BJ (cell line): ENCODE measurements around the gene MCC. TPM values are rescaled to one million over a fixed set of nuclear protein-coding genes. Genes with fewer than 3 reads are reported as not detected.

ENCODE experiments used
- CTCF ChIA-PET: fragments of 350-600 bp; formaldehyde crosslinking; extraction: SDS; loops from one replicate; lab custom pipeline; 2021; ENCODE audit warnings: antibody characterized with exemption, inconsistent platforms; lab: Yijun Ruan, JAX
- POLR2A ChIA-PET: fragments of 300-600 bp; sonication (Branson Sonifier 250); formaldehyde crosslinking; extraction: SDS; loops from one replicate; lab custom pipeline; 2021; ENCODE audit warnings: antibody characterized with exemption; lab: Charles Lee
- DNase-seq: peaks from one replicate; pipeline ENCODE4 v3.0.0-alpha.2; 2011; ENCODE audit warnings: low read depth
- H3K27me3 ChIP-seq: 2 replicates; pipeline ENCODE4 v1.6.0; 2011; ENCODE audit warnings: low read length; ENCODE audit not compliant: control insufficient read depth, insufficient read depth
- H3K36me3 ChIP-seq: 2 replicates; pipeline ENCODE4 v1.5.1; 2011; ENCODE audit warnings: low read length; ENCODE audit not compliant: control insufficient read depth, insufficient read depth
- H3K4me3 ChIP-seq: 2 replicates; pipeline ENCODE4 v1.5.1; 2011; ENCODE audit warnings: low read depth, mild to moderate bottlenecking, control low read depth, low read length
- CTCF ChIP-seq: IDR thresholded peaks from 2 replicates; pipeline ENCODE4 v1.5.1; 2011; ENCODE audit warnings: low read depth, mild to moderate bottlenecking, control low read depth, inconsistent platforms, low read length, moderate library complexity; ENCODE audit not compliant: insufficient read depth
- polyA plus RNA-seq: library from polyadenylated mRNA; depleted of rRNA; stranded (reverse); fragments of >200 nt; gene quantifications from 2 replicates; pipeline ENCODE4 v1.2.3, GENCODE V29; 2011

MCC gene
- polyA plus RNA-seq, 1 experiment = 2.3 TPM

- DNase-seq = no peak
- ChIA-PET POLR2A (interaction anchor here (0.8 kb wide), 1 partner anchor 9 kb away, joined by 4 read pairs; no protein-coding TSS in a partner anchor), CTCF (interaction anchor here (0.7 kb wide), 1 partner anchor 307 kb away, joined by 3 read pairs; no protein-coding TSS in a partner anchor)
- TF ChIP-seq CTCF = no peak
- no peaks in the 10 kb centered on the region for H3K27me3 ChIP-seq
- H3K4me3 ChIP-seq = no peak overlapping the region
- H3K36me3 ChIP-seq = peaks cover 9% of the 10 kb centered on the region
Observed at GRCh38 chr5:113024076-113024697, 464.1 kb downstream of the MCC start.

- Histone ChIP-seq H3K27me3 (no peaks in the 10 kb centered on the region), H3K4me3 (no peak overlapping the region), H3K36me3 (peaks cover 7% of the 10 kb centered on the region)
- DNase-seq = no peak
- POLR2A ChIA-PET = no interaction called here
- TF ChIP-seq CTCF = no peak
- CTCF ChIA-PET = no interaction called here
Observed at GRCh38 chr5:113022661-113023060, 465.6 kb downstream of the MCC start.

DNA sequence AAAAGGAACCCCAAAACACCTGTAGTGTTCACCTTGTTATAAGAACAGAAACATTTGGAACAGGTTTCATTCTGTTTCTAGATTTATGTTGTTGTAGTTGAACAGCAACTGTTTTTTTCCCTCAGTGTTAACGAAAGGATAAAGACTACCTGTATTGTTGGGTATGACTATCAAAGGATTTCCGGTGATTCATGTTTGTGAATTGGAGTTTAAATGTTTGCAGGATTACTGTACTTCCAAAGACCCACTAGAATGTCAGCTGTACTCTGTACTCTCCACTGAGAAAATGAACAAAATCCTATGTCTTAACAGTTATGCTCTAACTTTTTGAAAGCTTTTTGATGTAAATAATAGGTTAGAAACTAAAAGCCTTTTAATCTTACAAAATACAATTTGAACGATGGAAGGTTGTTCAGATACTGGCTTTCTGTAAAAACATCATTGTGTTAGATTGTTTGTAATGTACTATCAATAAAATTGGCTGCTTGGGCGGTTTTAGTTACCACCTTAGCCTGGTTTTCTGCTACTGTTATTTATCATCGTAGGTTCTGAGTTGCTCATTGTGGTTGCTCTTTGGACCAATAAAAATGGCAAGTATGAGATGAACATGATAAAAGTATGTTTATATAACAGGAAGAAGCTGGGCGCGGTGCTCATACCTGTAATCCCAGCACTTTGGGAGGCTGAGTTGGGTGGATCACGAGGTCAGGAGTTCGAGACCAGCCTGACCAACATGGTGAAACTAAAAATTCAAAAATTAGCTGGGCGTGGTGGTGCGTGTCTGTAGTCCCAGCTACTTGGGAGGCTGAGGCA lies 467.6 kb downstream of the MCC start:
- CTCF ChIA-PET = interaction anchor here (0.7 to 1.6 kb wide), 3 partner anchors 9 to 24 kb away, joined by 3 to 7 read pairs (median 3); no protein-coding TSS in a partner anchor
- no peak for DNase-seq

DNA sequence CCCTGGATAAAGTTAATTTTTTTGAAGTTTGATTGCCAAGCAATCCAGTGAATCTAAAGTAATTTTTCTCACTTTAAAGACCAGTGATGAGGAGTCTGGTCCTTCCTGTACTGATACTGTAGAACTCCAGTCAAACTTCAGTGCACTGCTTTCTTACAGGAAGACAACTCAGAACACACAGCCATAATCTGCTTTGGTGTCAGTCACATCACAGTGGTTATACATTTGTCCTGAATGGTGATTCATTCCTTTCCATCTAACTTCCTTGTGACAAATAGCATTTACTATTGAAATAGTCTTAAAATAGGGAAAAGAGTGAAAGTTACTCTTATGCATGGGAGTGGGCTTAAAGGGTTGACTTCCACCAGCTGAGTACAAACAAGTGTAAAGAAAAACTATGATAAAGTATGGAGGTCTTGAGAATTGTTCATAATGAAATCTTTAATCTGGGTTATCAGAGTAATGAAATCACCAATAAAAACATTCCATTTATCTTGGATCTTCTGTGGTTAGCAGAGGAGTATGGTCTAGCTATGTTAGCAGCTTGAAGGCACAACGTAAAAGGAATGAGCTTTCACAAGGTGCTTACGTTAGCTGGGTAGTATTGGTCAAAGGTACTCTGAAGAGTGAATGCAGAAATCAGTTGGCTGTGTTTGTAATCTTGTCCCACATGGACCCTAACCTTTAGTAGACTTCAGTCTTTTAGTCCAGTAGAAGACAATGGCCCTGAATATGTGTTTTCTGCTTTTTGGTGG lies 470.2 kb downstream of the MCC start:
- no peak for DNase-seq
- TF ChIP-seq CTCF = no peak
- POLR2A ChIA-PET = no interaction called here
- CTCF ChIA-PET = no interaction called here
- H3K36me3 ChIP-seq = peaks cover 4% of the 10 kb centered on the region
- no peak overlapping the region for H3K4me3 ChIP-seq
- H3K27me3 ChIP-seq = no peaks in the 10 kb centered on the region

More for the DNA sequence above, 467.6 kb downstream of the MCC start:
- H3K36me3 ChIP-seq = peaks cover 2% of the 10 kb centered on the region; the same call in 1 of the 2 replicates
- TF ChIP-seq CTCF = no peak
- POLR2A ChIA-PET = no interaction called here
- no peak overlapping the region for H3K4me3 ChIP-seq
- H3K27me3 ChIP-seq = no peaks in the 10 kb centered on the region

DNA sequence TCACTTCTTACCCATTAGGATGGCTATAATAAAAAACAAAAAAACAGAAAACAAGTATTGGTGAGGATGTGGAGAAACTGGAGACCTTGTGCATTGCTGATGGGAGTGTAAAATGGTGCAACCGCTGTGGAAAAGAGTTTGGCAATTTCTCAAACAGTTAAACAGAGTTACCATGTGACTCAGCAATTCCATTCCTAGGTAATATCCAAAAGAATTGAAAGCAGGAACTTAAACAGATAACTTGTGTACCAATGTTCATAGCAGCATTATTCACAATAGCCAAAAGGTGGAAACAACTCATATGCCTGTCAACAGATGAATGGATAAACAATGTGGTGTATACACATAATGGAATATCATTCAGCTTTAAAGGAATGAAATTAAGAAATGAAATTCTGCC lies 482.8 kb downstream of the MCC start:
- peaks cover 1% of the 10 kb centered on the region; the same call in 1 of the 2 replicates for H3K36me3 ChIP-seq
- ChIA-PET CTCF (no interaction called here), POLR2A (no interaction called here)
- H3K4me3 ChIP-seq = no peak overlapping the region
- no peaks in the 10 kb centered on the region for H3K27me3 ChIP-seq
- no peak for TF ChIP-seq CTCF
- DNase-seq = no peak
